HCT116 (cell line): ENCODE results near the gene TNS3. TPM values are rescaled to one million over a fixed set of nuclear protein-coding genes. Genes with fewer than 3 reads are reported as not detected.

Experiments used
- ATAC-seq: fragments of 200-7000 bp; cut with Tn5 transposase; 2 replicates; pipeline ENCODE4 v1.9.1; 2020; ENCODE audit warnings: mild to moderate bottlenecking, moderate library complexity
- BruUV-seq: library from RNA; stranded (reverse); fragments of 400-500 nt; replicated peaks from 2 replicates; lab custom pipeline; 2021; lab: Mats Ljungman, UMichigan
- CTCF ChIA-PET: fragments of 300-600 bp; sonication (Branson Sonifier 250); formaldehyde crosslinking; loops from one replicate; lab custom pipeline; 2021; ENCODE audit warnings: antibody characterized with exemption; lab: Charles Lee
- POLR2A ChIA-PET: fragments of 300-600, 350-600 bp; sonication (Branson Sonifier 250); formaldehyde crosslinking; loops from one replicate; lab custom pipeline; 2021; ENCODE audit warnings: antibody characterized with exemption; lab: Charles Lee
- RAD21 ChIA-PET, 2 experiments: fragments of 300-600 bp; sonication (Branson Sonifier 250); formaldehyde crosslinking; loops; one replicate each; lab custom pipeline; 2023; ENCODE audit warnings: low total read pairs in 2 of 2; ENCODE audit not compliant: uncharacterized antibody in 2 of 2, unreplicated experiment in 2 of 2, low non-redundant PET in 1 of 2; lab: Charles Lee
- DNase-seq: peaks from one replicate; pipeline ENCODE4 v3.0.0-alpha.2; 2010; ENCODE audit warnings: low read depth, low spot score
- H2AFZ ChIP-seq: fragments of 200-600 bp; shearing (Covaris generic), sonication (generic); 2 replicates; pipeline ENCODE4 v1.6.1; 2017; ENCODE audit warnings: low read depth, mixed run types, mixed read lengths, antibody characterized with exemption, low read length; ENCODE audit not compliant: poor library complexity, severe bottlenecking
- H3K27ac ChIP-seq: 2 replicates; pipeline ENCODE4 v1.5.1; 2012; ENCODE audit warnings: low read depth, low read length
- H3K27me3 ChIP-seq: fragments of 200-600 bp; sonication (generic); 2 replicates; pipeline ENCODE4 v1.6.1; 2016; ENCODE audit warnings: mixed run types, low read length, mixed read lengths; ENCODE audit not compliant: insufficient read depth
- H3K36me3 ChIP-seq, 2 experiments: fragments of 200-500 bp in 1 of 2; fragments of 200-600 bp in 1 of 2; sonication (Bioruptor generic) in 1 of 2; sonication (generic) in 1 of 2; 2 replicates each; pipeline versions ENCODE4 v1.5.1 to v1.6.1; 2014 to 2016; ENCODE audit warnings: low read length in 2 of 2, inconsistent platforms in 1 of 2, mixed read lengths in 1 of 2, mixed run types in 1 of 2; ENCODE audit not compliant: insufficient read depth in 2 of 2, control insufficient read depth in 1 of 2
- H3K4me1 ChIP-seq, 2 experiments: fragments of 200-600 bp in 1 of 2; sonication (generic) in 1 of 2; 2 replicates each; pipeline versions ENCODE4 v1.5.1 to v1.6.1; 2012 to 2017; ENCODE audit warnings: low read length in 2 of 2, inconsistent platforms in 1 of 2, mild to moderate bottlenecking in 1 of 2, mixed read lengths in 1 of 2, mixed run types in 1 of 2, moderate library complexity in 1 of 2; ENCODE audit not compliant: insufficient read depth in 2 of 2, control insufficient read depth in 1 of 2
- H3K4me2 ChIP-seq: fragments of 200-600 bp; sonication (generic); 2 replicates; pipeline ENCODE4 v1.6.1; 2017; ENCODE audit warnings: mixed run types, low read length, mixed read lengths
- H3K4me3 ChIP-seq, 2 experiments: fragments of 200-600 bp in 1 of 2; sonication (generic) in 1 of 2; replicated peaks in 1 of 2; 2 replicates each; pipeline ENCODE4 v1.5.1; 2011 to 2016; ENCODE audit warnings: low read length in 2 of 2, control low read depth in 1 of 2, low read depth in 1 of 2, mild to moderate bottlenecking in 1 of 2, mixed read lengths in 1 of 2, mixed run types in 1 of 2
- H3K79me2 ChIP-seq: fragments of 200-600 bp; sonication (generic); 2 replicates; pipeline ENCODE4 v1.6.1; 2017; ENCODE audit warnings: mild to moderate bottlenecking, mixed run types, low read length, moderate library complexity, mixed read lengths; ENCODE audit not compliant: insufficient read depth
- H3K9ac ChIP-seq: fragments of 200-600 bp; sonication (generic); 2 replicates; pipeline ENCODE4 v1.6.1; 2016; ENCODE audit warnings: low read length, mixed read lengths
- H3K9me2 ChIP-seq: fragments of 200-600 bp; sonication (generic), shearing (Covaris generic); 2 replicates; pipeline ENCODE4 v1.6.1; 2017; ENCODE audit warnings: mixed run types, mild to moderate bottlenecking, moderate library complexity; ENCODE audit not compliant: insufficient read depth
- H3K9me3 ChIP-seq, 2 experiments: fragments of 200-500 bp in 1 of 2; fragments of 200-600 bp in 1 of 2; sonication (Bioruptor generic) in 1 of 2; sonication (generic) in 1 of 2; 2 replicates each; pipeline ENCODE4 v1.6.1; 2014 to 2017; ENCODE audit warnings: low read length in 2 of 2, mixed read lengths in 2 of 2, inconsistent platforms in 1 of 2, low read depth in 1 of 2, mild to moderate bottlenecking in 1 of 2, mixed run types in 1 of 2, moderate library complexity in 1 of 2; ENCODE audit not compliant: control insufficient read depth in 1 of 2, insufficient read depth in 1 of 2
- H4K20me1 ChIP-seq: fragments of 200-600 bp; sonication (generic), shearing (Covaris generic); 2 replicates; pipeline ENCODE4 v1.6.1; 2017; ENCODE audit warnings: mixed run types, mild to moderate bottlenecking, moderate library complexity; ENCODE audit not compliant: insufficient read depth
- CBX3 ChIP-seq: IDR thresholded peaks from 2 replicates; pipeline ENCODE4 v1.6.1; 2012; ENCODE audit warnings: low read depth
- ELF1 ChIP-seq: IDR thresholded peaks from 2 replicates; pipeline ENCODE4 v1.6.1; 2012; ENCODE audit warnings: low read depth, borderline replicate concordance
- EZH2 ChIP-seq: fragments of 200-600 bp; sonication (generic); IDR thresholded peaks from 2 replicates; pipeline ENCODE4 v1.6.1; 2017; ENCODE audit warnings: antibody characterized with exemption, mixed run types
- EZH2phosphoT487 ChIP-seq: fragments of 200-600 bp; IDR thresholded peaks from 2 replicates; pipeline ENCODE4 v1.6.1; 2018; ENCODE audit warnings: antibody characterized with exemption, borderline replicate concordance
- FOSL1 ChIP-seq: IDR thresholded peaks from 2 replicates; pipeline ENCODE4 v1.6.1; 2012; ENCODE audit warnings: low read depth
- POLR2AphosphoS5 ChIP-seq: IDR thresholded peaks from 2 replicates; pipeline ENCODE4 v1.6.1; 2011; ENCODE audit warnings: mild to moderate bottlenecking, low read depth, low read length, moderate library complexity
- RAD21 ChIP-seq: IDR thresholded peaks from 2 replicates; pipeline ENCODE4 v1.6.1; 2012; ENCODE audit warnings: low read depth, mild to moderate bottlenecking
- REST ChIP-seq: IDR thresholded peaks from 2 replicates; pipeline ENCODE4 v1.6.1; 2012; ENCODE audit warnings: low read depth
- SIN3A ChIP-seq: IDR thresholded peaks from 2 replicates; pipeline ENCODE4 v1.6.1; 2012; ENCODE audit warnings: low read depth
- SRF ChIP-seq: IDR thresholded peaks from 2 replicates; pipeline ENCODE4 v1.6.1; 2012; ENCODE audit warnings: low read depth
- TCF7L2 ChIP-seq: IDR thresholded peaks from 2 replicates; pipeline ENCODE4 v1.7.0; 2011; ENCODE audit warnings: borderline replicate concordance, inconsistent platforms; ENCODE audit not compliant: insufficient read depth, insufficient read length; ENCODE audit errors: extremely low read depth
- YY1 ChIP-seq: IDR thresholded peaks from 2 replicates; pipeline ENCODE4 v1.6.1; 2011; ENCODE audit warnings: low read length, low read depth, moderate library complexity, mild to moderate bottlenecking; ENCODE audit not compliant: insufficient replicate concordance; ENCODE audit errors: extremely low read depth
- ZBTB33 ChIP-seq: IDR thresholded peaks from 2 replicates; pipeline ENCODE4 v1.6.1; 2011; ENCODE audit warnings: mild to moderate bottlenecking, low read length, moderate library complexity; ENCODE audit not compliant: insufficient replicate concordance; ENCODE audit errors: extremely low read depth
- ZFX ChIP-seq: fragments of 450-650 bp; IDR thresholded peaks from 2 replicates; pipeline ENCODE4 v1.6.1; 2017
- ZNF274 ChIP-seq: fragments of 200-500 bp; sonication (Bioruptor generic); IDR thresholded peaks from 2 replicates; pipeline ENCODE4 v1.6.1; 2014; ENCODE audit warnings: mild to moderate bottlenecking, low read depth, low read length, inconsistent platforms
- intact Hi-C: fragments of 100-400 bp; cut with micrococcal nuclease; formaldehyde crosslinking; loops from 2 replicates; pipeline ENCODE4 v1.10.0; 2022
- total RNA-seq: library from RNA; stranded (reverse); gene quantifications from one replicate; pipeline ENCODE4 v1.2.1, GENCODE V29; 2021; ENCODE audit not compliant: unreplicated experiment

The TNS3 gene
- total RNA-seq, 1 experiment from 2014 or later, result 9.1 TPM

GRCh38 chr7:47236480-47237129 is 345.3 kb downstream of the TNS3 start:
- Histone ChIP-seq H3K9ac (no peak overlapping the region), H3K79me2 (no peaks in the 10 kb centered on the region), H4K20me1 (no peaks in the 10 kb centered on the region), H3K27me3 (no peaks in the 10 kb centered on the region), H3K4me3 (no peak overlapping the region), H2AFZ (no peak overlapping the region), H3K36me3 (no peaks in the 10 kb centered on the region), H3K27ac (no peak overlapping the region), H3K4me1 (peaks cover 5 to 6% of the 10 kb centered on the region in 2 experiments), H3K9me3 (no peaks in the 10 kb centered on the region), H3K9me2 (no peaks in the 10 kb centered on the region), H3K4me2 (no peak overlapping the region)
- DNase-seq, result no peak
- no peak for ATAC-seq
- intact Hi-C loops, result no loop called here
- TF ChIP-seq ELF1, result no peak
- CTCF ChIA-PET, result no interaction called here
- no TSS peak for BruUV-seq
- POLR2A ChIA-PET, result no interaction called here
- RAD21 ChIA-PET, result no interaction called here

GRCh38 chr7:47233996-47234395 is 347.9 kb downstream of the TNS3 start:
- TF ChIP-seq SRF, result no peak
- no peak for TF ChIP-seq ZBTB33
- no peak for TF ChIP-seq YY1
- no peak for TF ChIP-seq ZFX
- TF ChIP-seq RAD21, result no peak
- no peak for TF ChIP-seq FOSL1
- no peak for TF ChIP-seq TCF7L2
- TF ChIP-seq REST, result no peak
- TF ChIP-seq CBX3, result no peak
- no peak for TF ChIP-seq EZH2phosphoT487
- no peak for TF ChIP-seq EZH2
- no peak for TF ChIP-seq SIN3A
- no peak for TF ChIP-seq POLR2AphosphoS5
- no peak for TF ChIP-seq ZNF274
- H3K9me2 ChIP-seq, result no peaks in the 10 kb centered on the region
- no peak overlapping the region for H3K9ac ChIP-seq
- no peak overlapping the region for H3K4me3 ChIP-seq
- no TSS peak for BruUV-seq
- intact Hi-C loops, result no loop called here
- ATAC-seq (no peak), DNase-seq (no peak)
- H3K36me3 ChIP-seq, result no peaks in the 10 kb centered on the region
- no peaks in the 10 kb centered on the region for H3K27me3 ChIP-seq
- H3K79me2 ChIP-seq, result no peaks in the 10 kb centered on the region
- ChIA-PET CTCF (no interaction called here), POLR2A (no interaction called here), RAD21 (no interaction called here)
- H3K27ac ChIP-seq, result no peak overlapping the region
- H2AFZ ChIP-seq, result no peak overlapping the region
- H3K4me2 ChIP-seq, result no peak overlapping the region
- peaks cover 5 to 7% of the 10 kb centered on the region in 2 experiments for H3K4me1 ChIP-seq
- H3K9me3 ChIP-seq, result no peaks in the 10 kb centered on the region; a peak in 1 of 4 replicates
- no peaks in the 10 kb centered on the region for H4K20me1 ChIP-seq
